ENCODE data around the gene WEE1.
A peak's percentile ranks its signal among the peaks of the same experiment; 100 is the strongest.

WEE1 gene

GRCh38 chr11:9613830-9614762 is 40.6 kb downstream of the WEE1 start:
- TF ChIP-seq CTCF (conservative IDR thresholded peaks at IDR 0.05; ENCODE audit: low read depth, low read length): peak; percentile 77
- peak; percentile 52 for DNase-seq (ENCODE audit: low read depth)
- peak overlapping the region; percentile 57 for H3K4me3 ChIP-seq (ENCODE audit: low read length)

GRCh38 chr11:9615031-9615451 is 41.6 kb downstream of the WEE1 start:
- no peak for DNase-seq (ENCODE audit: low read depth)
- no peak for TF ChIP-seq CTCF (conservative IDR thresholded peaks at IDR 0.05; ENCODE audit: low read depth, low read length)
- H3K4me3 ChIP-seq (ENCODE audit: low read length): no peak overlapping the region

GRCh38 chr11:9616042-9616675 is 42.7 kb downstream of the WEE1 start:
- TF ChIP-seq CTCF (conservative IDR thresholded peaks at IDR 0.05; ENCODE audit: low read depth, low read length): no peak
- DNase-seq (ENCODE audit: low read depth): no peak
- H3K4me3 ChIP-seq (ENCODE audit: low read length): no peak overlapping the region

GRCh38 chr11:9616858-9617257 is 43.4 kb downstream of the WEE1 start:
- TF ChIP-seq CTCF (conservative IDR thresholded peaks at IDR 0.05; ENCODE audit: low read depth, low read length): no peak
- DNase-seq (ENCODE audit: low read depth): no peak
- H3K4me3 ChIP-seq (ENCODE audit: low read length): no peak overlapping the region

GRCh38 chr11:9617940-9618339 is 44.5 kb downstream of the WEE1 start:
- no peak for TF ChIP-seq CTCF (conservative IDR thresholded peaks at IDR 0.05; ENCODE audit: low read depth, low read length)
- DNase-seq (ENCODE audit: low read depth): no peak
- H3K4me3 ChIP-seq (ENCODE audit: low read length): no peak overlapping the region

GRCh38 chr11:9619004-9619403 is 45.5 kb downstream of the WEE1 start:
- TF ChIP-seq CTCF (conservative IDR thresholded peaks at IDR 0.05; ENCODE audit: low read depth, low read length): no peak
- no peak for DNase-seq (ENCODE audit: low read depth)
- no peak overlapping the region for H3K4me3 ChIP-seq (ENCODE audit: low read length)
